Prostate gland (tissue), 2 donors: ENCODE results near the gene MAP6. TPM values are rescaled to one million over a fixed set of nuclear protein-coding genes. Genes with fewer than 3 reads are reported as not detected.

ENCODE experiments used
- DNase-seq: peaks from one replicate; pipeline ENCODE4 v3.0.0-alpha.2; 2019; ENCODE audit warnings: low spot score
- H3K27ac ChIP-seq, 2 donors: fragments of 200-600 bp; sonication (generic); 2 replicates each; pipeline ENCODE4 v1.5.1; 2017 to 2019
- H3K27me3 ChIP-seq: fragments of 200-600 bp; sonication (generic); replicated peaks from 2 replicates; pipeline ENCODE4 v1.5.1; 2019; ENCODE audit not compliant: insufficient read depth
- H3K36me3 ChIP-seq, 2 donors: fragments of 200-600 bp; sonication (generic); 1 replicate in 1 of 2; 2 replicates in 1 of 2; pipeline versions ENCODE4 v1.5.1 to v1.8.1; 2017 to 2019
- H3K4me1 ChIP-seq: fragments of 200-600 bp; sonication (generic); replicated peaks from 2 replicates; pipeline ENCODE4 v1.5.1; 2019
- H3K4me3 ChIP-seq, 2 donors: fragments of 200-600 bp; sonication (generic); 2 replicates each; pipeline ENCODE4 v1.5.1; 2017 to 2019
- H3K9me3 ChIP-seq: fragments of 200-600 bp; sonication (generic); 2 replicates; pipeline ENCODE4 v1.5.1; 2017
- CTCF ChIP-seq, 4 experiments: fragments of 200-600 bp in 2 of 4; fragments of 450-650 bp in 2 of 4; sonication (generic) in 2 of 4; IDR thresholded peaks; 1 replicate in 3 of 4; 2 replicates in 1 of 4; pipeline ENCODE4 v1.5.1; 2016 to 2019; ENCODE audit warnings: antibody characterized with exemption in 4 of 4, mild to moderate bottlenecking in 2 of 4, moderate library complexity in 2 of 4
- POLR2A ChIP-seq: fragments of 450-650 bp; IDR thresholded peaks from one replicate; pipeline ENCODE4 v1.6.1; 2016; ENCODE audit warnings: antibody characterized with exemption, mild to moderate bottlenecking
- POLR2AphosphoS5 ChIP-seq: sonication (generic); formaldehyde crosslinking; IDR thresholded peaks from one replicate; pipeline ENCODE4 v1.6.1; 2017; ENCODE audit warnings: antibody characterized with exemption
- WGBS: methylation state at CpG from one replicate; pipeline ENCODE4 v1.1.5; 2018; 5-methylcytosine and 5-hydroxymethylcytosine counted together
- intact Hi-C: fragments of 100-400 bp; cut with DNase I; formaldehyde crosslinking; loops from one replicate; pipeline ENCODE4 v1.14.2; 2022
- total RNA-seq, 2 donors: library from RNA; depleted of rRNA; stranded (reverse); fragments of >200 nt; gene quantifications; one replicate each; pipeline ENCODE4 v1.1.0, GENCODE V29; 2016

MAP6 gene
- total RNA-seq, 2 donors from 2014 or later, result 15.8 to 21.5 TPM

GRCh38 chr11:75706260-75706729 is 37.5 kb upstream of the MAP6 start:
- intact Hi-C loops, result loop anchor here (5.0 kb wide), 1 partner anchor 446 kb away; no protein-coding TSS in a partner anchor
- DNase-seq, result peak; percentile 61
- no peaks in the 10 kb centered on the region for H3K27me3 ChIP-seq
- TF ChIP-seq POLR2AphosphoS5, result peak; percentile 36
- TF ChIP-seq CTCF (IDR thresholded peaks at IDR 0.05), result peak; percentile 87 to 95 (median 90)
- no peak for TF ChIP-seq POLR2A
- 4% methylated on average over 17 of the region's 17 CpGs for WGBS
- no peak overlapping the region for H3K27ac ChIP-seq
- H3K9me3 ChIP-seq, result no peaks in the 10 kb centered on the region
- no peaks in the 10 kb centered on the region for H3K4me1 ChIP-seq
- H3K36me3 ChIP-seq, result no peaks in the 10 kb centered on the region
- no peak overlapping the region for H3K4me3 ChIP-seq

GRCh38 chr11:75705541-75705940 is 36.7 kb upstream of the MAP6 start:
- intact Hi-C loops, result loop anchor here (5.0 kb wide), 1 partner anchor 447 kb away; no protein-coding TSS in a partner anchor
- H3K27me3 ChIP-seq, result no peaks in the 10 kb centered on the region
- H3K27ac ChIP-seq, result no peak overlapping the region
- no peak for DNase-seq
- 85% methylated on average over 3 of the region's 3 CpGs for WGBS
- TF ChIP-seq CTCF (IDR thresholded peaks at IDR 0.05) (no peak), POLR2AphosphoS5 (no peak), POLR2A (no peak)
- H3K4me1 ChIP-seq, result no peaks in the 10 kb centered on the region
- H3K4me3 ChIP-seq, result no peak overlapping the region
- no peaks in the 10 kb centered on the region for H3K9me3 ChIP-seq
- no peaks in the 10 kb centered on the region for H3K36me3 ChIP-seq

GRCh38 chr11:75703695-75704237 is 34.9 kb upstream of the MAP6 start:
- intact Hi-C loops, result no loop called here
- H3K27me3 ChIP-seq, result no peaks in the 10 kb centered on the region
- no peak overlapping the region for H3K4me3 ChIP-seq
- H3K9me3 ChIP-seq, result no peaks in the 10 kb centered on the region
- H3K27ac ChIP-seq, result no peak overlapping the region
- H3K36me3 ChIP-seq, result no peaks in the 10 kb centered on the region
- no peaks in the 10 kb centered on the region for H3K4me1 ChIP-seq
- no peak for TF ChIP-seq POLR2AphosphoS5
- no peak for DNase-seq
- 84% methylated on average over 7 of the region's 7 CpGs for WGBS

- WGBS, result 83% methylated on average over 2 of the region's 2 CpGs
- DNase-seq, result no peak
- Histone ChIP-seq H3K27me3 (no peaks in the 10 kb centered on the region), H3K27ac (no peak overlapping the region), H3K36me3 (no peaks in the 10 kb centered on the region), H3K4me1 (no peaks in the 10 kb centered on the region), H3K9me3 (no peaks in the 10 kb centered on the region), H3K4me3 (no peak overlapping the region)
- intact Hi-C loops, result no loop called here
- TF ChIP-seq POLR2AphosphoS5 (no peak), POLR2A (no peak), CTCF (IDR thresholded peaks at IDR 0.05) (no peak)
These were observed 32.1 kb upstream of the MAP6 start for GRCh38 chr11:75700940-75701339.

GRCh38 chr11:75697906-75698581 is 29.2 kb upstream of the MAP6 start:
- no peaks in the 10 kb centered on the region for H3K36me3 ChIP-seq
- 74% methylated on average over 4 of the region's 4 CpGs for WGBS
- no peaks in the 10 kb centered on the region for H3K9me3 ChIP-seq
- no peaks in the 10 kb centered on the region for H3K27me3 ChIP-seq
- H3K4me1 ChIP-seq, result no peaks in the 10 kb centered on the region
- DNase-seq, result no peak
- intact Hi-C loops, result no loop called here
- no peak overlapping the region for H3K27ac ChIP-seq
- no peak for TF ChIP-seq POLR2A
- TF ChIP-seq POLR2AphosphoS5, result no peak
- TF ChIP-seq CTCF (IDR thresholded peaks at IDR 0.05), result no peak
- no peak overlapping the region for H3K4me3 ChIP-seq
